Keratinocyte (primary cell): ENCODE results near the gene ME1.

Source experiments
- EZH2 ChIP-seq: IDR thresholded peaks from one replicate; pipeline ENCODE4 v1.6.1; 2012; ENCODE audit warnings: inconsistent platforms, mild to moderate bottlenecking, low read length, moderate library complexity
- TF ChIP-seq, protein P1 (sequence below), 3 experiments: IDR thresholded peaks in 1 of 3; conservative IDR thresholded peaks in 1 of 3; optimal IDR thresholded peaks in 1 of 3; 2 replicates in 2 of 3; 3 replicates in 1 of 3; pipeline versions ENCODE3 to v1.5.1; 2011; ENCODE audit warnings: low read length in 3 of 3, mild to moderate bottlenecking in 3 of 3, moderate library complexity in 2 of 3, control low read depth in 1 of 3, inconsistent platforms in 1 of 3; ENCODE audit not compliant: insufficient read depth in 2 of 3; ENCODE audit errors: extremely low read depth in 1 of 3

DNA sequence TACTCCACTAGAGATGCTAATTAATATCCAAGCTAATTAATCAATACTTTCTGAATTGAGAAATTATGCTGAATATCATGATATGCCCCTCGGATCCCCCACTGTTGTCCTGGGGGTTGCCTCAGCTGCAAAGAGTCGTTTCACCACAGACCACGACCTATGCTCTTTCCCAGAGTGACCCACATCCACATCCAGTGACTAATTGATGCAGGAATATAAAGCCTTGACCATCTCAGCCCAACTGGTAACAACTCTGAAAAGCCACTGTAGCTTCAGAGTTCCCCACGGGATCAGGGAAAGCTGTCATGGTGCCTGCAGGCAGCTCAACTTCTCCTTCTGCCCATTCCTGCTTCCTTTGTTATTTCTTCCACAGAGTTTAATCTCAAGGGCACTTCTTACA is 120.8 kb downstream of the ME1 start:
- TF ChIP-seq, protein P1, sequence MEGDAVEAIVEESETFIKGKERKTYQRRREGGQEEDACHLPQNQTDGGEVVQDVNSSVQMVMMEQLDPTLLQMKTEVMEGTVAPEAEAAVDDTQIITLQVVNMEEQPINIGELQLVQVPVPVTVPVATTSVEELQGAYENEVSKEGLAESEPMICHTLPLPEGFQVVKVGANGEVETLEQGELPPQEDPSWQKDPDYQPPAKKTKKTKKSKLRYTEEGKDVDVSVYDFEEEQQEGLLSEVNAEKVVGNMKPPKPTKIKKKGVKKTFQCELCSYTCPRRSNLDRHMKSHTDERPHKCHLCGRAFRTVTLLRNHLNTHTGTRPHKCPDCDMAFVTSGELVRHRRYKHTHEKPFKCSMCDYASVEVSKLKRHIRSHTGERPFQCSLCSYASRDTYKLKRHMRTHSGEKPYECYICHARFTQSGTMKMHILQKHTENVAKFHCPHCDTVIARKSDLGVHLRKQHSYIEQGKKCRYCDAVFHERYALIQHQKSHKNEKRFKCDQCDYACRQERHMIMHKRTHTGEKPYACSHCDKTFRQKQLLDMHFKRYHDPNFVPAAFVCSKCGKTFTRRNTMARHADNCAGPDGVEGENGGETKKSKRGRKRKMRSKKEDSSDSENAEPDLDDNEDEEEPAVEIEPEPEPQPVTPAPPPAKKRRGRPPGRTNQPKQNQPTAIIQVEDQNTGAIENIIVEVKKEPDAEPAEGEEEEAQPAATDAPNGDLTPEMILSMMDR (optimal IDR thresholded peaks at IDR 0.05 in 1 of 3, IDR thresholded peaks at IDR 0.05 in 1 of 3, conservative IDR thresholded peaks at IDR 0.05 in 1 of 3; ENCODE audit: extremely low read depth in 1 of 3, insufficient read depth in 2 of 3, low read length in 3 of 3), result no peak
- TF ChIP-seq EZH2, result no peak
